ENCODE measurements around the gene FRMD1. TPM values are rescaled to one million over a fixed set of nuclear protein-coding genes. Genes with fewer than 3 reads are reported as not detected.

The FRMD1 gene
- total and polyA plus RNA-seq, 2 of the 8 experiments (the other 6 are each of a cell fraction or from before 2014, with no cell fraction given) = 0.36 TPM; not detected in 1

- Histone ChIP-seq H3K23ac (ENCODE audit: insufficient read length) (no peak overlapping the region), H3K9ac (replicated peaks in 1 of 4; ENCODE audit: extremely low read depth in 1 of 4, low read depth in 3 of 4, low read length in 3 of 4) (no peak overlapping the region), H2BK5ac (ENCODE audit: low read depth, low read length) (no peak overlapping the region; the same call in 1 of the 2 replicates), H3K79me2 (ENCODE audit: control insufficient read depth in 1 of 2, insufficient read depth in 2 of 2, low read length in 2 of 2) (no peaks in the 10 kb centered on the region), H3K4ac (replicated peaks; ENCODE audit: insufficient read length, low read depth, low read length) (no peak overlapping the region), H3K4me3 (ENCODE audit: extremely low read depth in 1 of 4, insufficient read depth in 2 of 4, low read depth in 3 of 4, low read length in 4 of 4) (no peak overlapping the region), H3K36me3 (ENCODE audit: control insufficient read depth in 2 of 4, insufficient read depth in 4 of 4, low read length in 3 of 4) (no peaks in the 10 kb centered on the region), H2BK120ac (replicated peaks; ENCODE audit: low read depth, low read length) (no peak overlapping the region), H3K56ac (replicated peaks; ENCODE audit: insufficient read length, low read depth, low read length) (no peak overlapping the region), H4K8ac (ENCODE audit: extremely low read depth, insufficient read depth, low read length) (no peak overlapping the region), H2BK12ac (ENCODE audit: low read depth, low read length) (peak overlapping the region; percentile 5; the same call in 1 of the 2 replicates), H3K79me1 (ENCODE audit: low read depth, low read length) (no peaks in the 10 kb centered on the region), H4K91ac (replicated peaks; ENCODE audit: insufficient read length, low read length) (no peak overlapping the region), H3K27ac (ENCODE audit: low read depth, low read length) (no peak overlapping the region), H2AK5ac (ENCODE audit: low read depth, low read length) (0 out of 2 replicates have a peak overlapping the region, but pooled peaks have one; percentile 65), H3K4me1 (replicated peaks in 1 of 4; ENCODE audit: control insufficient read depth in 3 of 4, insufficient read depth in 4 of 4, low read length in 3 of 4) (peaks cover 0 to 33% (median 15%) of the 10 kb centered on the region in 4 experiments; a peak in 6 of 7 replicates), H4K5ac (ENCODE audit: insufficient read length, low read depth, low read length) (no peak overlapping the region), H3K27me3 (replicated peaks in 1 of 4; ENCODE audit: control insufficient read depth in 3 of 4, extremely low read depth in 1 of 4, insufficient read depth in 3 of 4, low read length in 3 of 4) (peaks cover 0 to 2% (median 0%) of the 10 kb centered on the region in 4 experiments; a peak in 2 of 7 replicates), H4K20me1 (replicated peaks in 1 of 2; ENCODE audit: control insufficient read depth in 1 of 2, insufficient read depth in 2 of 2, low read length in 2 of 2) (no peaks in the 10 kb centered on the region), H3K14ac (ENCODE audit: insufficient read length) (no peak overlapping the region), H3K18ac (ENCODE audit: extremely low read depth, low read length) (no peak overlapping the region), H3K4me2 (ENCODE audit: insufficient read depth in 1 of 2, low read depth in 2 of 2, low read length in 2 of 2) (no peak overlapping the region), H2AFZ (ENCODE audit: low read length) (no peak overlapping the region), H3K9me3 (ENCODE audit: insufficient read depth in 2 of 2, low read depth in 1 of 2, low read length in 1 of 2) (no peaks in the 10 kb centered on the region), H3K23me2 (ENCODE audit: low read depth, low read length) (no peaks in the 10 kb centered on the region), H2BK15ac (ENCODE audit: low read length) (0 out of 2 replicates have a peak overlapping the region, but pooled peaks have one; percentile 46), H2BK20ac (ENCODE audit: low read length) (no peak overlapping the region)
- ChIA-PET CTCF (ENCODE audit: partially characterized antibody) (interaction anchor here (1.1 kb wide), 1 partner anchor 46 kb away, joined by 3 read pairs; no protein-coding TSS in a partner anchor), POLR2A (ENCODE audit: partially characterized antibody) (interaction anchor here (1.1 kb wide), 1 partner anchor 46 kb away, joined by 3 read pairs; no protein-coding TSS in a partner anchor)
- WGBS, 2 experiments (ENCODE audit: extremely low coverage in 1 of 2, insufficient coverage in 1 of 2, insufficient read length in 1 of 2, insufficient replicate concordance in 2 of 2, low coverage in 1 of 2, low lambda C conversion rate in 2 of 2, missing lambda C conversion rate in 1 of 2) = 94% methylated on average over 10 of the region's 10 CpGs; no CpG with 5 or more reads in 1 of the 2 experiments
- no peak for DNase-seq (ENCODE audit: low read depth in 1 of 2, low spot score in 2 of 2)
- FAIRE-seq = no peak
- TF ChIP-seq POLR2AphosphoS5 (IDR thresholded peaks at IDR 0.05; ENCODE audit: low read depth, low read length) (no peak), SIRT6 (IDR thresholded peaks at IDR 0.05; ENCODE audit: low read length) (no peak), ATF3 (IDR thresholded peaks at IDR 0.05; ENCODE audit: insufficient read depth, low read depth, low read length) (no peak), CHD1 (IDR thresholded peaks at IDR 0.05; ENCODE audit: low read depth, low read length) (no peak), JUN (IDR thresholded peaks at IDR 0.05; ENCODE audit: low read depth, low read length) (no peak), HDAC2 (IDR thresholded peaks at IDR 0.05; ENCODE audit: borderline replicate concordance in 1 of 2, low read depth in 2 of 2, low read length in 2 of 2) (no peak), KDM1A (IDR thresholded peaks at IDR 0.05; ENCODE audit: borderline replicate concordance, low read length) (no peak), CHD2 (IDR thresholded peaks at IDR 0.05; ENCODE audit: low read length) (no peak)
These were observed 7.6 kb upstream of the FRMD1 start for GRCh38 chr6:168086616-168087015.
